Amniotic epithelial cell (primary cell): ENCODE measurements around the gene PIGQ.

Source experiments
- DNase-seq: peaks from one replicate; pipeline ENCODE4 v3.0.0-alpha.2; 2010; ENCODE audit warnings: low read depth

The PIGQ gene

DNA sequence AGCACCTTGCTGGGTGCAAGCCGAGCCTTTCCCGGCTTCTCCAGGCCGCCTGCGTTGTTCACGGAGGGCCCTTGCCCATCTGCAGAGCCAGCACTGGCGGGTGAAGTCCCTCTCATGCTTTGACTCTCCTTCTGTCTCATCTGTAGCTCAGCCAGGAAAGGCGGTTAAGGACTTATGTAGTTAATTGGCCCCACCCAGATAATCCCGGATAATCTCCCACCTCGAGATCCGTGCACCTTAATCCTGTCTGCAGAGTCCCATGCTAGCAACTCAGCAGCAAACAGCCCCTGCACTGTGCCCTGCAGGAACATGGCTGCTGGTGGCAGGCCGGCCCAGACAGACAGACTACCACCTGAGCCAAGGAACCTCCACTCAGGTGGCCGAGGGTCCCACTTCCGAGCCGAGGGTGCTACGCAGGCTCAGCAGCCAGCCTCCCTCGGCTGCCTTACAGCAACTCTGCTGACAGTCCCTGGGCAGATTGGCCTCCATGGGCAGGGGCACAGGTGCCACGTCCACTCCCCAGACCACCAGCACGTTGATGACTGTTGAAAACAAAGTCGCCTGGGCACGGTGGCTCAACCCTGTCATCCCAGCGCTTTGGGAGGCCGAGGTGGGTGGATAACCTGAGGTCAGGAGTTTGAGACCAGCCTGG, 37.0 kb downstream of the PIGQ start:
- no peak for DNase-seq

- no peak for DNase-seq
Observed at GRCh38 chr16:608019-608418, 38.3 kb downstream of the PIGQ start.

DNA sequence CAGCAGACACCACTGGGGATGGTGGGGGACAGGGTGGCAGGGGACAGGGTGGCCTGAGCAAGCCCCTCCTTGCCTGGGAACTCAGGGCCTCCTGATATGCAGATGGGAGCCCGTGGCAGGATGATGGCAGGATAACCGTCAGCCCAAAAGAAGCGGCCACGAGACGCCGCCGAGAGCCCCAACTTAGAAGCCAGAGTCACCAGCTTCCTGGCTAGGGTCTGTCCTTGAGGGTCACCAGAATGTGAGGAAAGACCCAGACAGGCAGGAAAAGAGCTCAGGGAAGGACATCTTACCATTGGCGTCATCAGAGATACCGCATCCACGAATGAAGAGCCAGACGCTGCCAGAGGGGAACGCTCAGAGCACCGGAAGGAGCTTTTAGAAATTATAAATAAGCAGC, 39.5 kb downstream of the PIGQ start:
- no peak for DNase-seq

DNA sequence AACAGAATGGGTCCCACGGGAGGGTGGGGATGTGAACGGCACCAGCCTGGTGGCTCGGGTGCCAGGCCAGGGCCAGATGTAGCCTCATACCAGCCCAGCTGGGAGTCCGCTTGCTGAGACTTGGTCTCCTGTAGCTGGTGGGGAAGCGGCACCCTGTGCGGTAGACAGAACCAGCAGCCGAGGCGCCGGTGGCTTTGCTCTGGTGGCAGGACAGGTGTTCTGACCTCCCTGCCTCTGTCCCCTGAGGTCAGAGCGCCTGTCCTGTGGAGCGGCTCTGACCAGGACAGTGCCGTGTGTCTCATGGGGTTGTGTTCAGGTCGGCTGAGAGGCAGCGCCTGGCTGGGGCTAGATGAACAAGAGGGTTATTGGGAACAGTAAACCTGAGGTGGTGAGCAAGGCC, 40.2 kb downstream of the PIGQ start:
- DNase-seq = no peak

GRCh38 chr16:610513-611381, 41.0 kb downstream of the PIGQ start:
- no peak for DNase-seq

DNA sequence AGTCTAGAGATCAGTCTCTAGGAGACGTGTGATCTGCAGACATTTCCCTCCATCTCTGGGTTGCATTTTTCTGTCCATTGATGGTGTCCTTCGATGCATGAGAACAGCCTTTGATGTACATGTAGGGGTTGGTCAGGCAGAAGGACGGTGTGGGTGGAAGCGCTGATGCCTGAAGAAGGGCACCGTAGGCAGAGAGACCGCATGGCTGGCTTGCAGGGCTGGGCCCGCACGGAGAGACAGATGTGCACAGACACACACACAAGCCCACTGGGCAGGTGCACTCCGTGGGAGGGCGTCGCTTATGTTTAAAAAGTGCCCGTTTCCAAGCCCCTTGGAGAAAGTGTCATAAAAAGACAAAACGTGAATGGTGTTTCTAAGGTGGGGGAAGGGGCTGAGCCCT, 45.4 kb downstream of the PIGQ start:
- no peak for DNase-seq

DNA sequence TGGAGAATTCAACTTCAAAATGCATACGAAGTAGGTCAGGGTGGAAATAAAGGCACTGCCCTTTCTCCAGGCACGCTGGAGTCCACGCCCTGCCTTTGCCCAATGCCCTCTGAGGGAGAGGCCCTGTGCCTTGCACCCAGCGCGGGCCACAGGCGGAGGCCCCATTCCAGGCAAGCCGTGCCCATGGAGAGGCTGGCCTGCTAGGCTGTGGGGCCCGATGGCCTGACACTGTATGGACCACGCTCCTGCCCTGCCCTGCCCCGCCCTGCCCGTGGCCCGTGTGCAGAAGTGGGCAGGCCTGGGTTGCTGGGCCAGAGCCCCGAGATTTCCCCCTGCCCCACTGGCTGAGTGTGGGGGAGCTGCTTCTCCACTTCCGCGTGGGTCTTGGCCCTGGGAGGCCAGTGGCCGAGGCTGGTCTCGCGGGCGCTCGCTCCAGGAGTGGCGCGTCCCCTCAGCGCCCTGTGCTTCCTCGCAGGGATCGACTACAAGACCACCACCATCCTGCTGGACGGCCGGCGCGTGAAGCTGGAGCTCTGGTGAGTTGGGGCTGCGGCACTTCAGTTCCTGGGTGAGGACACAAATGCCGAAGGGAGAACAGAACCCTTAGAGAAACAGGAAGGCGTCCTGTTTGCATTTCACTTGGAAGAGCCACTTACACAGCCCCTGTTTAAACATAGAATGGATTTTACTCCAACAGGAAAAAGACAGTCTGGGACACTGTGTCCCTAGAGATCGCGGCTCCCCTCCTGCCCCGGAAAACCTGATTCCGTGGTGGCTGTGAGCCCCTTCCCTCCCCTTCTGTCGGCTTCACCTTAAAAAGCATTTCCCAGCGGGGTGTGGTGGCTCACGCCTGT, 47.2 kb downstream of the PIGQ start:
- DNase-seq = no peak

GRCh38 chr16:617855-618254, 48.1 kb downstream of the PIGQ start:
- no peak for DNase-seq

GRCh38 chr16:619476-620100, 49.8 kb downstream of the PIGQ start:
- DNase-seq = no peak

GRCh38 chr16:620700-621525, 51.1 kb downstream of the PIGQ start:
- no peak for DNase-seq

DNA sequence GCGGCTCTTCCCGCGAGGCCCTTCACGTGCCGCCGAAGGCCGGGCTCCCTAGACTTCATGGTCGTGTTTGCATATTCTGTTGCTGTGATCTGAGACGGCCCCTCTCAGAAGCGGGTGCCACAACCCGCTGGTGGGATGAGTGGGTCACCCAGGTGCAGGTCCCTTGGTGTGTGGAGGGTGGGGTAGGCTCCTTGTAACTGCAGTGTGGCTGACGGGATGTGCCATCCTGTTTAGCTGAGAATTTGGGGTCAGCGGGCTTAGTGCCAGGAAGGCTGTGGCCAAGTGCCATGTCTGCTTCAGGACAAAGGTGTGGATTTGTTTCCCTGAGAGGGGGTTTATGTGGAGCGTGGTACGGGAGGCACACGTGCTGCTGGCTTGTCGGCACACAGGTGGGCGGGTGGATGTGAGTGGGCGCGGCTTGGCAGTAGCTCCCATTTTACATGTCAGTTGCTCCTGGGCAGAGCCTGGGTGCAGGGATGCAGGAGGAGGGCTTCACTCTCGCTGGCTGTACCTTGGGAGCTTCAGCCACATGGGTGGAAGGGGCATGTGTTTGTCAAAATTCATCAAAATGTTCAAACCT, 51.8 kb downstream of the PIGQ start:
- no peak for DNase-seq

GRCh38 chr16:622920-623280, 53.1 kb downstream of the PIGQ start:
- DNase-seq = no peak

- no peak for DNase-seq
Observed at GRCh38 chr16:624526-625070, 54.8 kb downstream of the PIGQ start.

DNA sequence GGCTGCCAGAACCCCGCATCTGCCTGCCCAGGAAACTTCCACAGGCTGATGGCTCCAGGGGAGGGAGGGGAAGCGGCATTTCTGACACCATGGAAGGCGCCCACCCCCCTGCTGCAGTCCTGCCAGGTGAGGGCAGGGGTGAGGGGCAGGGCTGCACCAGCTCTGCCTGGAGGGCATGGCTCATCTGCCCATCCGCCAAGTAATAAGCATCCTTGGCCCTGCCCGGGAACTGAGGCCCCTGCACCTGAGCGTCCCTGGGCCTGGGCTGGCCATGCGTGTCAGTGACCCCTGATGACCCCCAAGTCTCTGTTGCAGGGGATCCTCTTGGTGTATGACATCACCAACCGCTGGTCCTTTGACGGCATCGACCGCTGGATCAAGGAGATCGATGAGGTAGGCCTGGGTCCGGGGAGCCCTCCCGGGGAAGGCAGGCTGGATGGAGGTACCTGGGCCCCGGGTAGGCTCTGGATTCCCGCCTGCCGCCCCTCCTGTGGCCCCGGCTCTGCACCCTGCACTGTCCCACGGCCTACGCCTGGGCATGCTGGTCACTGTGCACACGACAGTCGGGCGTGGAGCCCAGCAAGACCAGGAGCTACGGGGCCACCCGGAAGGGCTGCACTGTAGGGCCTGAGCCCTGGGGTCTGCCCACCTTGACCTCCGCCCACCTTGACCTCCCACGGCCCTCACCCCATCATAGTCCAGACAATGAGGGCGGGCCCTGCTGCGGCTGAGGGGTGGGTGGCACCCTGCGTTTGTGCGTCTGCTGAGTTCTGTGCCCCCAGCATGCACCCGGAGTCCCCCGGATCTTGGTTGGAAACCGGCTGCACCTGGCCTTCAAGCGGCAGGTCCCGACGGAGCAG, 55.6 kb downstream of the PIGQ start:
- no peak for DNase-seq

- no peak for DNase-seq
Observed at GRCh38 chr16:625977-626765, 56.4 kb downstream of the PIGQ start.

GRCh38 chr16:626787-627453, 57.2 kb downstream of the PIGQ start:
- peak; percentile 95 for DNase-seq

DNA sequence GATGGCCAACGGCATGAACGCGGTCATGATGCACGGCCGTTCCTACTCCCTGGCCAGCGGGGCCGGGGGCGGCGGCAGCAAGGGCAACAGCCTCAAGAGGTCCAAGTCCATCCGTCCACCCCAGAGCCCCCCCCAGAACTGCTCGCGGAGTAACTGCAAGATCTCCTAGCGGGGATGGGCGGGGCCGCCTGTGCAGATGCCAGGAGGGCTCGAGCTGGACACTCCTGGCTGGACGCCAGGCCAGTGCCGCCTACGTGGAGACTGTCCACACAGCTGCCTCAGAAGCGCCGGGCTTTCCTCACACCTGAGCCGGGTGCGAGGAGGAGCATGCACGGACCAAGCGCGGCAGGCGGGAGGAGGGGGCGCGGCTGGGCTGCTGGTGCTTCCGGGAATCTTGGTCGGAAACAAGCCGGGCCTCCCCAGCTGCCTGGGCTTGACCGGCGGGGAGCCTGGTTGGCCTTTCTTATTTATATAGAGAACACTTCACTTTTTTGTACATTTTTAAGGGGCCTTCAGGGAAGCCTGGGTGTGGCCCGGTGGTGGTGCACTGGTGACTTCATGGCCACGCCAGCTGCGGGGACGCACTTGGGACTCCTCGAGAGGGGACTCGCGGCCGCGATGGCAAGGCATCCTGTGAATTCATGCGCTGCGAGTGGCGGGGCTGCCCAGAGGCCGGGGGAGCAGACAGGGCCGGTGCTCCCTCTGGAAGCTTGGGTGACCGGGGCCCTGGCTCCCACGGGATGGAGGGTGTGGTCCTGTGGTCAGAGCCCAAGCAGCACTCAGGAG, 57.9 kb downstream of the PIGQ start:
- peak; percentile 25 for DNase-seq
